IPS-NIHi7 (cell line): ENCODE data around the gene COA1.
"Not testable (repeated sequence)": the region's sequence is repeated elsewhere in the genome, so short reads cannot be mapped to it uniquely, and the experiment has no call there.

ENCODE experiments used
- DNase-seq: peaks from one replicate; pipeline ENCODE4 v3.0.0; 2012; ENCODE audit warnings: mixed read lengths; ENCODE audit errors: extremely low spot score

The COA1 gene

GRCh38 chr7:43691611-43692010 is 37.7 kb downstream of the COA1 start:
- DNase-seq, result no peak

- DNase-seq, result no peak
Measured at GRCh38 chr7:43689115-43689514, 40.2 kb downstream of the COA1 start.

- not testable (repeated sequence) for DNase-seq
Measured at GRCh38 chr7:43687866-43688265, 41.5 kb downstream of the COA1 start.

GRCh38 chr7:43686991-43687390 is 42.3 kb downstream of the COA1 start:
- DNase-seq, result no peak

GRCh38 chr7:43680736-43681135 is 48.6 kb downstream of the COA1 start:
- DNase-seq, result no peak

- DNase-seq, result no peak
Measured at GRCh38 chr7:43679210-43680068, 49.9 kb downstream of the COA1 start.

GRCh38 chr7:43678315-43678714 is 51.0 kb downstream of the COA1 start:
- DNase-seq, result no peak

GRCh38 chr7:43677864-43678263 is 51.5 kb downstream of the COA1 start:
- DNase-seq, result no peak

GRCh38 chr7:43674559-43675436 is 54.5 kb downstream of the COA1 start:
- no peak for DNase-seq

- DNase-seq, result not testable (repeated sequence)
Measured at GRCh38 chr7:43673243-43673976, 55.9 kb downstream of the COA1 start.

- DNase-seq, result no peak
Measured at GRCh38 chr7:43671521-43671920, 57.8 kb downstream of the COA1 start.

- DNase-seq, result no peak
Measured at GRCh38 chr7:43669286-43670081, 59.8 kb downstream of the COA1 start.

GRCh38 chr7:43668035-43668434 is 61.3 kb downstream of the COA1 start:
- DNase-seq, result no peak

- DNase-seq, result no peak
Measured at GRCh38 chr7:43666938-43667337, 62.4 kb downstream of the COA1 start.

GRCh38 chr7:43664681-43665080 is 64.6 kb downstream of the COA1 start:
- DNase-seq, result no peak

GRCh38 chr7:43660141-43660540 is 69.2 kb downstream of the COA1 start:
- DNase-seq, result no peak

GRCh38 chr7:43659549-43659896 is 69.8 kb downstream of the COA1 start:
- no peak for DNase-seq

GRCh38 chr7:43658718-43659548 is 70.4 kb downstream of the COA1 start:
- DNase-seq, result no peak

- no peak for DNase-seq
Measured at GRCh38 chr7:43656997-43657396, 72.3 kb downstream of the COA1 start.

GRCh38 chr7:43655584-43655983 is 73.7 kb downstream of the COA1 start:
- no peak for DNase-seq
